ENCODE results near the gene AKNA. TPM values are rescaled to one million over a fixed set of nuclear protein-coding genes. Genes with fewer than 3 reads are reported as not detected.

AKNA gene
- total RNA-seq, 1 experiment from 2014 or later: 20.6 TPM

DNA sequence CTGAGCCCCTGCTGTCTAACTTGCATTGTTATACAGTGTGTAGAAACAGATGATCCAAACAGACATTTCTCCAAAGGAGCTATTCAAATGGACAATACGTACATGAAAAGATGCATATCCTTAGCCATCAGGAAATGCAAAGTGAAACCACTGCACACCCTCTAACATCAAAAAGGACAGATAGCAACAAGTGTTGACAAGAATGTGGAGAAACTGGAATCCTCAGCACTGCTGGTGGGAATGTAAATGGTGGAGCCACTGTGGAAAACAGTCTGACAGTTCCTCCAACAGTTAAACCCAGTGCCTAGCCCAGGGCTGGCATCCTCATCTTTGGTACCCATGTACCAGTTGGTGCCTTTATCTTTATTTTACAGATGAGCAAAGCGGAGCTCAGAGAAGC lies 49.6 kb downstream of the AKNA start:
- no peaks in the 10 kb centered on the region for H3K27me3 ChIP-seq (ENCODE audit: insufficient read depth, low read length)

More for the DNA sequence above, 49.6 kb downstream of the AKNA start:
- ChIA-PET CTCF (no interaction called here), RAD21 (ENCODE audit: low non-redundant PET in 1 of 2, low total read pairs in 2 of 2, uncharacterized antibody in 2 of 2, unreplicated experiment in 2 of 2) (no interaction called here), POLR2A (no interaction called here)
- Histone ChIP-seq H3K36me3 (ENCODE audit: control insufficient read depth in 1 of 2, insufficient read depth in 2 of 2, low read length in 2 of 2) (no peaks in the 10 kb centered on the region), H3K27ac (ENCODE audit: low read depth, low read length) (no peak overlapping the region), H3K4me2 (ENCODE audit: low read length) (no peak overlapping the region), H3K79me2 (ENCODE audit: insufficient read depth, low read length) (no peaks in the 10 kb centered on the region), H2AFZ (ENCODE audit: low read depth, low read length, poor library complexity, severe bottlenecking) (no peak overlapping the region), H3K9me2 (ENCODE audit: insufficient read depth) (no peaks in the 10 kb centered on the region), H3K9ac (ENCODE audit: low read length) (no peak overlapping the region), H3K9me3 (ENCODE audit: control insufficient read depth in 1 of 2, insufficient read depth in 1 of 2, low read depth in 1 of 2, low read length in 2 of 2) (no peaks in the 10 kb centered on the region), H3K4me1 (ENCODE audit: control insufficient read depth in 1 of 2, insufficient read depth in 2 of 2, low read length in 2 of 2) (no peaks in the 10 kb centered on the region), H3K4me3 (replicated peaks in 1 of 2; ENCODE audit: low read depth in 1 of 2, low read length in 2 of 2) (no peak overlapping the region), H4K20me1 (ENCODE audit: insufficient read depth) (no peaks in the 10 kb centered on the region)
- no TSS peak for BruUV-seq (replicated peaks)
- intact Hi-C loops (cut with micrococcal nuclease): loop anchor here (5.0 kb wide), 1 partner anchor 674 kb away; no protein-coding TSS in a partner anchor
- DNase-seq (ENCODE audit: low read depth, low spot score) (no peak), ATAC-seq (no peak)
- TF ChIP-seq ZFX (IDR thresholded peaks at IDR 0.05): no peak
- TF ChIP-seq TCF7L2 (IDR thresholded peaks at IDR 0.05; ENCODE audit: borderline replicate concordance, extremely low read depth, insufficient read depth, insufficient read length): no peak
- TF ChIP-seq ELF1 (IDR thresholded peaks at IDR 0.05; ENCODE audit: borderline replicate concordance, low read depth): no peak
- TF ChIP-seq POLR2AphosphoS5 (IDR thresholded peaks at IDR 0.05; ENCODE audit: low read depth, low read length): no peak
- TF ChIP-seq RAD21 (IDR thresholded peaks at IDR 0.05; ENCODE audit: low read depth): no peak
- TF ChIP-seq JUND (IDR thresholded peaks at IDR 0.05): no peak
- no peak for TF ChIP-seq SP1 (IDR thresholded peaks at IDR 0.05; ENCODE audit: low read depth)
- no peak for TF ChIP-seq EZH2 (IDR thresholded peaks at IDR 0.05)
- TF ChIP-seq SIN3A (IDR thresholded peaks at IDR 0.05; ENCODE audit: low read depth): no peak
- TF ChIP-seq EGR1 (IDR thresholded peaks at IDR 0.05; ENCODE audit: low read depth): no peak
- TF ChIP-seq CTCF (IDR thresholded peaks at IDR 0.05 in 2 of 3, conservative IDR thresholded peaks at IDR 0.05 in 1 of 3; ENCODE audit: borderline replicate concordance in 1 of 3, insufficient read depth in 1 of 3, low read depth in 2 of 3, low read length in 2 of 3): no peak
- no peak for TF ChIP-seq SRF (IDR thresholded peaks at IDR 0.05; ENCODE audit: low read depth)
- TF ChIP-seq, protein P1, sequence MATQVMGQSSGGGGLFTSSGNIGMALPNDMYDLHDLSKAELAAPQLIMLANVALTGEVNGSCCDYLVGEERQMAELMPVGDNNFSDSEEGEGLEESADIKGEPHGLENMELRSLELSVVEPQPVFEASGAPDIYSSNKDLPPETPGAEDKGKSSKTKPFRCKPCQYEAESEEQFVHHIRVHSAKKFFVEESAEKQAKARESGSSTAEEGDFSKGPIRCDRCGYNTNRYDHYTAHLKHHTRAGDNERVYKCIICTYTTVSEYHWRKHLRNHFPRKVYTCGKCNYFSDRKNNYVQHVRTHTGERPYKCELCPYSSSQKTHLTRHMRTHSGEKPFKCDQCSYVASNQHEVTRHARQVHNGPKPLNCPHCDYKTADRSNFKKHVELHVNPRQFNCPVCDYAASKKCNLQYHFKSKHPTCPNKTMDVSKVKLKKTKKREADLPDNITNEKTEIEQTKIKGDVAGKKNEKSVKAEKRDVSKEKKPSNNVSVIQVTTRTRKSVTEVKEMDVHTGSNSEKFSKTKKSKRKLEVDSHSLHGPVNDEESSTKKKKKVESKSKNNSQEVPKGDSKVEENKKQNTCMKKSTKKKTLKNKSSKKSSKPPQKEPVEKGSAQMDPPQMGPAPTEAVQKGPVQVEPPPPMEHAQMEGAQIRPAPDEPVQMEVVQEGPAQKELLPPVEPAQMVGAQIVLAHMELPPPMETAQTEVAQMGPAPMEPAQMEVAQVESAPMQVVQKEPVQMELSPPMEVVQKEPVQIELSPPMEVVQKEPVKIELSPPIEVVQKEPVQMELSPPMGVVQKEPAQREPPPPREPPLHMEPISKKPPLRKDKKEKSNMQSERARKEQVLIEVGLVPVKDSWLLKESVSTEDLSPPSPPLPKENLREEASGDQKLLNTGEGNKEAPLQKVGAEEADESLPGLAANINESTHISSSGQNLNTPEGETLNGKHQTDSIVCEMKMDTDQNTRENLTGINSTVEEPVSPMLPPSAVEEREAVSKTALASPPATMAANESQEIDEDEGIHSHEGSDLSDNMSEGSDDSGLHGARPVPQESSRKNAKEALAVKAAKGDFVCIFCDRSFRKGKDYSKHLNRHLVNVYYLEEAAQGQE (IDR thresholded peaks at IDR 0.05; ENCODE audit: low read depth): no peak
- no peak for TF ChIP-seq ZBTB33 (IDR thresholded peaks at IDR 0.05; ENCODE audit: extremely low read depth, insufficient replicate concordance, low read length)
- TF ChIP-seq YY1 (IDR thresholded peaks at IDR 0.05; ENCODE audit: extremely low read depth, insufficient replicate concordance, low read depth, low read length): no peak
